ENCODE measurements around the gene CXCR3.

Gene CXCR3

DNA sequence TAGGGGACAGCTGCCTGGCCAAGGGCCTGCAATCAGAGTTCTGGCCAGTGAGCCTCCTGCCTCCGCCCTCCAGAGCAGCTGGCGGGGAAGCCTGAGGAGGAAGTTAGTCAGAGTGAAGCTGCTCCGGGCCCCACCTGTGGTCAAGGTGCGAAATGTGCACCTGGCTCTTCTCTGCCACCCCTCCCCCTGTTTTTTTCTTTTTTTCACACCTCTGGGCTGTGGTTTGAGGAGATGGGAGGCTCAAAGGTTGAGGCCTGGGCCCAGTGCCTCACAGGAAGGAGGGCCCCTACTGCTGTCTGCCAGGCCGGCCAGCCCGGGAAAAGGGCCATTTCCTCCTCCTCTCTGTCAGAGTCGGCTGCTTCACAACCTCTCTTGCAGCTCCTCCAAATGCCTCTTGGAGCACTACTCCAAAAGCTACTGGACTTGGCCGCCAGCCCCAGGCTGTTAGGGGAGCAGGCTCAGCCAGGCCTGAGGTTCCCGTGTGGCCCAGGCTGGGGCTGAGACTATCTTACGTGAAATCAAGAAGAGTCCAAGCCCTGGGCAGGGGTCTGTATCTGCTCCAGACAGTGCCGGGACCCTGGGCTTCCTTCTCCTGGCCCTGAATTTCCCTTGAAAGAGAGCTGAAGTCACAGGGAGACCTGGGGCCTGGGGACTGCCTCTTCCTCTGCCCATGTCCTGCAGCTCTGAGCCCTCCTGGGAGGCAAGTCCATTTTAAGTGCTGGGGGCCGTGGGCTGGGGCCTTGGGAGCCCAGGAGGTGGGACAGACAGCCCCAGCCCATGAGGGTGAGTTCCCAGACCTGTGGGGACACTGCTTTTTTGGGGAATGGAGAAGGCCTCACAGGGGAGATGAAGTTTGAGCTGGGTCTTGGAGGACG lies 4.5 kb upstream of the CXCR3 start:
- peak overlapping the region; percentile 77 for H3K27ac ChIP-seq (ENCODE audit: insufficient read depth, low read length, poor library complexity, severe bottlenecking)

DNA sequence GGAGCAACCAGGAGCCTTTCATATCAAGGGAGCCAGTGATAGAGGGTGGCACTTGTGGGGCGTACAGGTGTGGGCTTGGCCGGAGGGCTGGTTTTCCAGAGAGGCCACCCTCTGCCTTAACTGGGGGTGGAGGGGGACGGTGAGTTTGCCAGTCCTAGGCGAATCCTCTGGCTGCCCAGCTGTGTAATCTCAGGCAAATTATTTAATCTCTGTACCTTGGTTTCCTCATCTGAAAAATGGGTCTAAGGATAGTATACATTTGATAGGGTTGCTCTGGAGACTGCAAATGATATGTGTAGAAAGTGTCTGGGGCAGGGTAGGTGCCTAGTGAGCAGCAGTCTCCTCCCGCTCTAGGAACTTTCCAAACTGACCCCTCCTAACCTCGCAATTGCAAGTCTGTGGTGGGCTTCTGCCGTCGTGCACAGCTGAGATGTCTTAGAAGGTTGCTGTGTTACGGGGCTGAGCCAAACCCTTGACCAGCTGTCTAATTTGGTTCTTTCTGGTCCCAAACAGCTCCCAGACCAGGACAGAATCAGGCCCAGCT lies 3.8 kb upstream of the CXCR3 start:
- Histone ChIP-seq H3K9me3 (ENCODE audit: control insufficient read depth, low read length) (no peaks in the 10 kb centered on the region), H3K36me3 (ENCODE audit: control insufficient read depth, insufficient read depth, low read length) (no peaks in the 10 kb centered on the region), H3K27me3 (replicated peaks; ENCODE audit: control insufficient read depth, insufficient read depth, low read length, poor library complexity, severe bottlenecking) (no peaks in the 10 kb centered on the region), H3K4me3 (ENCODE audit: insufficient read depth, low read depth, low read length, poor library complexity, severe bottlenecking) (no peak overlapping the region), H3K27ac (ENCODE audit: insufficient read depth, low read length, poor library complexity, severe bottlenecking) (peak overlapping the region; percentile 77), H3K4me1 (ENCODE audit: control insufficient read depth, insufficient read depth, low read length, poor library complexity, severe bottlenecking) (peaks cover 50% of the 10 kb centered on the region)
- no peak for DNase-seq

More for the DNA sequence above, 4.5 kb upstream of the CXCR3 start:
- Histone ChIP-seq H3K4me3 (ENCODE audit: insufficient read depth, low read depth, low read length, poor library complexity, severe bottlenecking) (no peak overlapping the region), H3K9me3 (ENCODE audit: control insufficient read depth, low read length) (no peaks in the 10 kb centered on the region), H3K27me3 (replicated peaks; ENCODE audit: control insufficient read depth, insufficient read depth, low read length, poor library complexity, severe bottlenecking) (no peaks in the 10 kb centered on the region), H3K4me1 (ENCODE audit: control insufficient read depth, insufficient read depth, low read length, poor library complexity, severe bottlenecking) (peaks cover 46% of the 10 kb centered on the region), H3K36me3 (ENCODE audit: control insufficient read depth, insufficient read depth, low read length) (no peaks in the 10 kb centered on the region)
- peak; percentile 60 to 81 (median 69) for DNase-seq

DNA sequence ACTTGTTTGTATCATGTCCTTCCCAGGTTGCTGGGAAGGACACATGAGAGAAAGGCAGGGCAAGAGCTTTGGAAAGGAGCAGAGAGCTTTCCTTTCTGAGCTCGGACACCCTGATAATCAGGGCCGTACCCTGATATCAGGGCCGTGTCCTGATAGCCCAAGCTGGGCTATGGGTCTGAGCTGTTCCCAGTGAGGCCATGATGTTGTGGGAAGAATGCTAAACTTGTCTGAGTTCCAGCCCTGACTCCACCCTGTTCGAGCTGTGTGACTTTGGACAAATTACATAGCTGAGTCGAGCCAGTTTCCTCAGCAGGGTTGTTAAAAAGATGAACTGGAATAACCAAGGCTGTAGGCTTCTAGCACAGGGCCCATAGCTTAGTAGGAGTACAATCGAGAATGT lies 3.3 kb upstream of the CXCR3 start:
- Histone ChIP-seq H3K4me3 (ENCODE audit: insufficient read depth, low read depth, low read length, poor library complexity, severe bottlenecking) (no peak overlapping the region), H3K27me3 (replicated peaks; ENCODE audit: control insufficient read depth, insufficient read depth, low read length, poor library complexity, severe bottlenecking) (no peaks in the 10 kb centered on the region), H3K4me1 (ENCODE audit: control insufficient read depth, insufficient read depth, low read length, poor library complexity, severe bottlenecking) (peaks cover 50% of the 10 kb centered on the region), H3K27ac (ENCODE audit: insufficient read depth, low read length, poor library complexity, severe bottlenecking) (peak overlapping the region; percentile 77), H3K36me3 (ENCODE audit: control insufficient read depth, insufficient read depth, low read length) (no peaks in the 10 kb centered on the region), H3K9me3 (ENCODE audit: control insufficient read depth, low read length) (no peaks in the 10 kb centered on the region)
- no peak for DNase-seq

- no peak for DNase-seq
- peaks cover 57% of the 10 kb centered on the region for H3K4me1 ChIP-seq (ENCODE audit: control insufficient read depth, insufficient read depth, low read length, poor library complexity, severe bottlenecking)
These were observed 1.7 kb upstream of the CXCR3 start for GRCh38 chrX:71619986-71620385.

GRCh38 chrX:71619193-71619592 lies 882 bp upstream of the CXCR3 start:
- Histone ChIP-seq H3K4me1 (ENCODE audit: control insufficient read depth, insufficient read depth, low read length, poor library complexity, severe bottlenecking) (peaks cover 54% of the 10 kb centered on the region), H3K27me3 (replicated peaks; ENCODE audit: control insufficient read depth, insufficient read depth, low read length, poor library complexity, severe bottlenecking) (no peaks in the 10 kb centered on the region), H3K4me3 (ENCODE audit: insufficient read depth, low read depth, low read length, poor library complexity, severe bottlenecking) (no peak overlapping the region), H3K36me3 (ENCODE audit: control insufficient read depth, insufficient read depth, low read length) (no peaks in the 10 kb centered on the region), H3K27ac (ENCODE audit: insufficient read depth, low read length, poor library complexity, severe bottlenecking) (peak overlapping the region; percentile 72), H3K9me3 (ENCODE audit: control insufficient read depth, low read length) (no peaks in the 10 kb centered on the region)
- DNase-seq = peak; percentile 43 to 60 (median 51)

More at GRCh38 chrX:71619986-71620385, 1.7 kb upstream of the CXCR3 start:
- peak overlapping the region; percentile 72 for H3K27ac ChIP-seq (ENCODE audit: insufficient read depth, low read length, poor library complexity, severe bottlenecking)
- no peak overlapping the region for H3K4me3 ChIP-seq (ENCODE audit: insufficient read depth, low read depth, low read length, poor library complexity, severe bottlenecking)
- H3K9me3 ChIP-seq (ENCODE audit: control insufficient read depth, low read length) = no peaks in the 10 kb centered on the region
- no peaks in the 10 kb centered on the region for H3K27me3 ChIP-seq (replicated peaks; ENCODE audit: control insufficient read depth, insufficient read depth, low read length, poor library complexity, severe bottlenecking)
- H3K36me3 ChIP-seq (ENCODE audit: control insufficient read depth, insufficient read depth, low read length) = no peaks in the 10 kb centered on the region

- H3K9me3 ChIP-seq (ENCODE audit: control insufficient read depth, low read length) = no peaks in the 10 kb centered on the region
- no peaks in the 10 kb centered on the region for H3K36me3 ChIP-seq (ENCODE audit: control insufficient read depth, insufficient read depth, low read length)
- no peaks in the 10 kb centered on the region for H3K27me3 ChIP-seq (replicated peaks; ENCODE audit: control insufficient read depth, insufficient read depth, low read length, poor library complexity, severe bottlenecking)
- H3K4me3 ChIP-seq (ENCODE audit: insufficient read depth, low read depth, low read length, poor library complexity, severe bottlenecking) = peak overlapping the region; percentile 38
- peaks cover 50% of the 10 kb centered on the region for H3K4me1 ChIP-seq (ENCODE audit: control insufficient read depth, insufficient read depth, low read length, poor library complexity, severe bottlenecking)
- DNase-seq = no peak
- H3K27ac ChIP-seq (ENCODE audit: insufficient read depth, low read length, poor library complexity, severe bottlenecking) = peak overlapping the region; percentile 72
These were observed 476 bp upstream of the CXCR3 start for GRCh38 chrX:71618787-71619186.

- Histone ChIP-seq H3K4me3 (ENCODE audit: insufficient read depth, low read depth, low read length, poor library complexity, severe bottlenecking) (peak overlapping the region; percentile 38), H3K4me1 (ENCODE audit: control insufficient read depth, insufficient read depth, low read length, poor library complexity, severe bottlenecking) (peaks cover 39% of the 10 kb centered on the region), H3K36me3 (ENCODE audit: control insufficient read depth, insufficient read depth, low read length) (no peaks in the 10 kb centered on the region), H3K27me3 (replicated peaks; ENCODE audit: control insufficient read depth, insufficient read depth, low read length, poor library complexity, severe bottlenecking) (no peaks in the 10 kb centered on the region), H3K27ac (ENCODE audit: insufficient read depth, low read length, poor library complexity, severe bottlenecking) (peak overlapping the region; percentile 72), H3K9me3 (ENCODE audit: control insufficient read depth, low read length) (no peaks in the 10 kb centered on the region)
- DNase-seq = no peak
These were observed 569 bp downstream of the CXCR3 start for GRCh38 chrX:71617742-71618141.

DNA sequence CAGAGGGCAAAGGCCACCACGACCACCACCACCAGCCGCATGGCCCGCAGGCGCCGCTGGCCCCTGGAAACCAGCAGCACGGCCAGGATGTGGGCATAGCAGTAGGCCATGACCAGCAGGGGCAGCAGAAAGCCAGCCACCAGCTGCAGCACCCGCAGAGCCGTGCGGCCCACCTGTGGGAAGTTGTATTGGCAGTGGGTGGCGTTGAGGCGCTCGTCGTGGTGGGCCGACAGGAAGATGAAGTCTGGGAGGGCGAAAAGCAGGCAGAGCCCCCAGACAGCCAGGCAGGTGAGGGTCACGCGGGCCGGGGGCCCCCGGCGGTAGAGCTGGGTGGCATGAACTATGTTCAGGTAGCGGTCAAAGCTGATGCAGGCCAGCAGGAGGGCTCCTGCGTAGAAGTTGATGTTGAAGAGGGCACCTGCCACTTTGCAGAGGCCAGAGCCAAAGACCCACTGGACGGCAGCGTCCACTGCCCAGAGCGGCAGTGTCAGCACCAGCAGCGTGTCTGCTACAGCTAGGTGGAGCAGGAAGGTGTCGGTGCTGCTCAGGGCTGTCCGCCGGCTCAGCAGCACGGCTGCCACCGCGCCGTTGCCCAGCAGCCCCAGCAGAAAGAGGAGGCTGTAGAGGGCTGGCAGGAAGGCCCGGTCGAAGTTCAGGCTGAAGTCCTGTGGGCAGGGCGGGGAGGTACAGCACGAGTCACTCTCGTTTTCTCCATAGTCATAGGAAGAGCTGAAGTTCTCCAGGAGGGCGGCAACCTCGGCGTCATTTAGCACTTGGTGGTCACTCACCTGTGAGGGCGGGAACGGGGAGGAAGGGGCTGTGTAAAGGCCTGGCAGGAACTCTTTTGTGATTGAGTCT lies 1.4 kb downstream of the CXCR3 start:
- Histone ChIP-seq H3K9me3 (ENCODE audit: control insufficient read depth, low read length) (no peaks in the 10 kb centered on the region), H3K27ac (ENCODE audit: insufficient read depth, low read length, poor library complexity, severe bottlenecking) (peak overlapping the region; percentile 72), H3K27me3 (replicated peaks; ENCODE audit: control insufficient read depth, insufficient read depth, low read length, poor library complexity, severe bottlenecking) (no peaks in the 10 kb centered on the region), H3K4me3 (ENCODE audit: insufficient read depth, low read depth, low read length, poor library complexity, severe bottlenecking) (peak overlapping the region; percentile 38), H3K36me3 (ENCODE audit: control insufficient read depth, insufficient read depth, low read length) (peaks cover under 1% of the 10 kb centered on the region), H3K4me1 (ENCODE audit: control insufficient read depth, insufficient read depth, low read length, poor library complexity, severe bottlenecking) (peaks cover 33% of the 10 kb centered on the region)
- DNase-seq = no peak

GRCh38 chrX:71615954-71616353 lies 2.4 kb downstream of the CXCR3 start:
- Histone ChIP-seq H3K27me3 (replicated peaks; ENCODE audit: control insufficient read depth, insufficient read depth, low read length, poor library complexity, severe bottlenecking) (no peaks in the 10 kb centered on the region), H3K27ac (ENCODE audit: insufficient read depth, low read length, poor library complexity, severe bottlenecking) (peak overlapping the region; percentile 48), H3K4me3 (ENCODE audit: insufficient read depth, low read depth, low read length, poor library complexity, severe bottlenecking) (no peak overlapping the region), H3K4me1 (ENCODE audit: control insufficient read depth, insufficient read depth, low read length, poor library complexity, severe bottlenecking) (peaks cover 33% of the 10 kb centered on the region), H3K36me3 (ENCODE audit: control insufficient read depth, insufficient read depth, low read length) (peaks cover 9% of the 10 kb centered on the region), H3K9me3 (ENCODE audit: control insufficient read depth, low read length) (no peaks in the 10 kb centered on the region)
- no peak for DNase-seq

Measured in effector memory CD4-positive, alpha-beta T cell (primary cell).